Measurements from ENCODE around the gene CUEDC2.

DNA sequence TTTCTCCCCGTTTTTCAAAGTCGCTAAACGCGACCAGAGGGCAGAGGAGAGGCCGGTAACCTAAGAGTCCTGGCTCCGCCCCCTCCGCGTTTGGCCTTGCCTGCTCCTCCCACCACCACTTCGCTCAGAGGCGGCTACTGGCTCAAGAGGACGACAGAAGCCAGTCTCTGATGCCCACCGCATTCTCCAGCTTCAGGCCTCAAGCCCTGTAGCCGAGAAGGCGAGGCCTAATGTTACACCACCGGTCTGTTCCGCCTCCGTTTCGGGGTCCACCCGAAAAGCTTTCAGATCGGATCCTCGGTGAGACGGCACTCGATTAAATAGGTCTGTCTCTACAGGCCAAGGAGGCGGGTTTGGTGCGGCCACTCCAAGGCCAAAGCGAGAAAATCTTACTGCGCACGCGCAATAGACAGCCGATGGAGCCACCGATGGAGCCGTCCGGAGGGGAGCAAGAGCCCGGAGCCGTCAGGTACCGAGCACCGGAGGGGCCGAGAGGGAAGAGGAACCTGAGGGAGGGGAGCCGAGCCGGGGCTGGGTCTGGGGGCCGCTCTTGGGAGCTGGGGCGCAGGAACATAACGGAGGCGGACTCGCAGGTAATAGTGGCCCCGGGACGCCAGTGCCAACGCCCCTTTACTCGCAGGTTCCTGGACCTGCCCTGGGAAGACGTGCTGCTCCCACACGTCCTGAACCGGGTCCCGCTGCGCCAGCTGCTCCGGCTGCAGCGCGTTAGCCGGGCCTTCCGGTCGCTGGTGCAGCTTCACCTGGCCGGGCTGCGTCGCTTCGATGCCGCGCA lies 11.5 kb downstream of the CUEDC2 start, which contains the start of gene FBXL15:
- TF ChIP-seq POLR2AphosphoS5 (IDR thresholded peaks at IDR 0.05; ENCODE audit: low read depth, low read length) (0 out of 2 replicates have a peak, but pooled peaks have one; percentile 44), POU2F2 (IDR thresholded peaks at IDR 0.05; ENCODE audit: low read depth, low read length) (peak; percentile 86; the same call in 1 of the 2 replicates), POLR2A (IDR thresholded peaks at IDR 0.05; ENCODE audit: low read depth, low read length) (peak; percentile 54; the same call in 1 of the 2 replicates), TAF1 (IDR thresholded peaks at IDR 0.05; ENCODE audit: low read depth, low read length) (peak; percentile 76)
